Mucosa of gallbladder (tissue), 1 donor: ENCODE measurements around the gene JAK1. TPM values are rescaled to one million over a fixed set of nuclear protein-coding genes. Genes with fewer than 3 reads are reported as not detected.
"Not testable (repeated sequence)": the region's sequence is repeated elsewhere in the genome, so short reads cannot be mapped to it uniquely, and the experiment has no call there.

ENCODE experiments used
- DNase-seq: peaks from one replicate; pipeline ENCODE4 v3.0.0-alpha.2; 2020; ENCODE audit warnings: low spot score
- total RNA-seq: library from RNA; stranded (reverse); gene quantifications from one replicate; pipeline ENCODE4 v1.2.1, GENCODE V29; 2021
- donor health status: DM: no; HTN: no; CAD: no.

The JAK1 gene
- total RNA-seq, 1 donor from 2014 or later = 134 TPM

GRCh38 chr1:64950284-64950809, 16.0 kb downstream of the JAK1 start:
- no peak for DNase-seq

GRCh38 chr1:64948905-64949833, 17.2 kb downstream of the JAK1 start:
- no peak for DNase-seq

GRCh38 chr1:64948216-64948615, 18.1 kb downstream of the JAK1 start:
- no peak for DNase-seq

DNA sequence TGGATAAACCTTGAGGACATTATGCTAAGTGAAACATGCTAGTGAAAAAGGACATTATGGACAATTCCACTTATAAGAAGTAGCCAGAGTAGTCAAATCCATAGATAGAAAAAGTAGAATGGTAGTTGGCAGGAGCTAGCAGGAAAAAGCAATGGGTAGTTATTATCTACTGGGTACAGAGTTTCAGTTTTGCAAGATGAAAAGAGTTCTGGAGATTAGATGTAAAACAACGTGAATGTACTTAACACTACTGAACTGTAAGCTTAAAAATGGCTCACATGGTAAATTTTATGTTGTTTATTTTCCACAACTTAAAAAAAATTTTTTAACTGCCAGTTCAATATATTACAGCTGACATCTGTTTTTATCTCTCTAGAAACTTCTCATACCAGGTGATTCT, 19.4 kb downstream of the JAK1 start:
- no peak for DNase-seq

- DNase-seq = no peak
Measured at GRCh38 chr1:64944913-64945312, 21.4 kb downstream of the JAK1 start.

GRCh38 chr1:64942675-64943074, 23.7 kb downstream of the JAK1 start:
- no peak for DNase-seq

DNA sequence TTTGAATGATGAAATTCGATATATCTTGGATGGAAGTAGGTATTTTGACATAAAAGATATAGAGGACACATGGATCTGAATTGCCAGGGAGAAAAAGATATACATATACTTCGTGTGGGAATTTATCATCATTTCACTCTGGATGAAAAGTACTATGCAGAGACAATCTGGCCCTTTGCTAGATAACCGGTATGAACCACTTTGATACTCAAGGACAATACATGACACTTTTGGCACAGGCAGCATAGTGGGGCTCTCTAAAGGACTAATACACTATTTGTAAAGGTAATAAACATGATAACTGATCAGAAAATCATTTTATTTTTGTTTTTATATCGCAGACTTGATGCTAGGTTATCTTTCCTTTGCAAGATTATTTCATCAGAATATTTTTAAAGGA, 24.2 kb downstream of the JAK1 start:
- no peak for DNase-seq

DNA sequence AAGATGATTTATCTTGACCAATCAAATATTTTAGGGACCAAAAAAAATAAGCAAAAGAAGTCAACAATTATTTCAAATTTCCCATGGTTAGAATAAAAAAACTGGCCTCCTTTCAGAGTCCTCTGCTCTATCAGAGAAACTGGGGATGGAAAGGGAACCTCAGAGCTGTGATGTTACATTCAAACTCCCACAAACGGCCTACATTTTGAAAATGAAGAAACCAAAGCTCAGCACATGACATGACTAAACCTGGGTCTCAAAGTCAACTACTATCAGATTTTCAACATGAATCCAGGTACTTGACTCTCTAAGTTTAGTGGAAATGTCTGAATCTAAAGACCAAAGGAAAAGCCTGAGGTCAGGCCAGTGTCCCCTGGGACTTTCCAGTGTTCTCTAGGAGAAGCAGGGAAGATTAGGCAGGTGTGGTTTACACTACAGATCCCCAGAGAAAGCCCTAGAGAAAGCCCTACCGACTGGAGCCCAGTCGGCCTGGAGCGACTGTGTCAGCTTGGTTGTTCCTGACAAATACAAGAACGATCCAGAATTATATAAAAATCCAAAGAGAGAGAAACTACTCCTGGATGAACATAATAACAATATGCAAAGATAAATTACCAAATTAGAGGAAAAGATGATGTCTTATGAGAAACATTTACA, 24.8 kb downstream of the JAK1 start:
- no peak for DNase-seq

- no peak for DNase-seq
Measured at GRCh38 chr1:64940025-64940424, 26.3 kb downstream of the JAK1 start.

GRCh38 chr1:64938991-64939390, 27.4 kb downstream of the JAK1 start:
- DNase-seq = no peak

- DNase-seq = no peak
Measured at GRCh38 chr1:64936956-64937355, 29.4 kb downstream of the JAK1 start.

- DNase-seq = no peak
Measured at GRCh38 chr1:64935551-64936155, 30.7 kb downstream of the JAK1 start.

GRCh38 chr1:64934878-64935275, 31.5 kb downstream of the JAK1 start:
- no peak for DNase-seq

DNA sequence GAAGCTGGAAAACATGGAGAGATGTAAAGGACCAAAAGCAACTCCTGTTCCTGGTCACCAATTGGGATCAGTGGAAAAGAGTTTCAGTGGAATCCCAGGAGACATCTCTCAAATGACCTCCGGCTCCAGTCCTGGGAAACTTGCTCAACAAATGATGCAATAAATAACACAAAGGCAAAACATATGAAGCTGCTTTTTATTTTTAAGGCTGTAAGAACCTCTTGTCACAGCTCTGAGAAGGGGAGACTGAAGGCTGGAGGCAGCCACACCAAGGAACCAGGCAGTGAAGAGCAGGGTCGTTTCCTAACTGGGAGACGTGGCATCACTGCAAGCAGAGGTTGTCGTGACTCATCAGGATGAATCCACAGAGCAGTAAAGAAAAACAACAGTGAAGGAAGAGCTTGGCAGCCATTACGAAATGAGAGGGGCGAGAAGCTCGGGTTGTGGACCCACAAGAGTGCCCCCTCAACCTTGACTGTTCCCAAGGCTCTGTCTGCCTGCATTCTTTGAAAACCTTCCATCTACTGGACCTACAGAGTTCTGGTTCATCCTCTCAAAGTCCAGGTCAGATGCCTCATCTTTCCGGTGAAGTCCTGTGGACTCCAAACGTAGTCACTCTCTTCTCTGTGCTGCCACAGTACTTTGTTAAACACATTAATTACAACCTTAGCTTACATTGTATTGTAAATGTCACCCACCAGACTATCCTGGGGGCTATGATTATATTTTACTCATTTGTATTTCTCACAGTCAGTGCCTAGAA, 32.1 kb downstream of the JAK1 start:
- no peak for DNase-seq

DNA sequence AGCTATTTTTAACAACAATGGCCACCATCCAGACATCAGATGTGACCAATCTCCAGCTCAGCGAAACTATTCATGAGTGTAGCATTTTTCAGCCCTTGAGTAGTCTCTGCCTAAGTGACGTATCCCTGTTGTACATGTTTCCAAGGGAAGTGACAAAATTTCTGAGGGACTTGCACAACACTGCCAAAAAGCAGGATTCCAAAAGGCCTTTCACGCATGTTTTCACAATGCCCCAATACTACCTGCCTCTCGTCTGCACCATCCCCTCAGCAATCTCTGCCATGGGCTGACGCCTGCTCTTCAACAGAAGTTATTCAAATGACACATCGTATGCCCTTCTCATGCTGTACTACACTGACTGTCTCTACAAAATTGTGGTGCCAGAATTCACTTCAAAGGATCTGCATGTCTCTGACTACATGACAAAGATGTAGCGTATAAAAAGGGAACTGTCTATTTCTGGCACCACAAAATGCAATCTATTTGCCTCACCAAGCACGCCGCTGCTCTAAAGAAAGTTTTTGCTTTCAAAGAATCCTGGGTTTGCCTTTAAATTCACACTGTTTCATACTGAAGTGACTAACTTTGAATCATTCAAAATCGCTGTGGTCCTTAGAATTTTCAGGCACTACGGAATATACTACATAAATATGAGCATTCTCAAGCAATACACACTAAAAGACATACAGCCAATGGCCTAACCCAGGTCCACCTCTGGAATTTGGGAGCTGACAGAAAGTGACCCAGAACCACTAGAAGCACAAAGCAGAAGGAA, 32.9 kb downstream of the JAK1 start:
- DNase-seq = peak; percentile 25

- no peak for DNase-seq
Measured at GRCh38 chr1:64932962-64933295, 33.4 kb downstream of the JAK1 start.

GRCh38 chr1:64930640-64931039, 35.7 kb downstream of the JAK1 start:
- not testable (repeated sequence) for DNase-seq

- no peak for DNase-seq
Measured at GRCh38 chr1:64929221-64929620, 37.1 kb downstream of the JAK1 start.

DNA sequence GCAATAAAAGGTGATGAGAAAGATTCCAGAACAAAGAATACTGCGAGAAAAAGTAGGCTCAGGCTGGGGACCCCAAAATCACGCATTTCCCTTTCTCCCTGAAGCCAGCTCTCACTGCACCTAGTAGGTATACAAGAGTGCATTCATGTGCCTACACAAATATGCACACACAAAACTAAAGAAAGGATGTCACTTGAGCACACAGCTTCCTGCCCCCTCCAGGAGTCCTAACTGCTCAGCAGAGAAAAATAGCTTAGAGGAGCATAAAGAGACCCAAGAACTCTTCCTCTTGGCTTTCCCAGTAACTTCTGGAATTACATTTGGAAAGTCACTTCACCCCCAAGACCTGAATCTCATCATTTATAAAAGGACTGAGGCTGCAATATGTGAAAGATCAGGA, 38.0 kb downstream of the JAK1 start:
- no peak for DNase-seq

- DNase-seq = no peak
Measured at GRCh38 chr1:64925594-64925993, 40.8 kb downstream of the JAK1 start.

DNA sequence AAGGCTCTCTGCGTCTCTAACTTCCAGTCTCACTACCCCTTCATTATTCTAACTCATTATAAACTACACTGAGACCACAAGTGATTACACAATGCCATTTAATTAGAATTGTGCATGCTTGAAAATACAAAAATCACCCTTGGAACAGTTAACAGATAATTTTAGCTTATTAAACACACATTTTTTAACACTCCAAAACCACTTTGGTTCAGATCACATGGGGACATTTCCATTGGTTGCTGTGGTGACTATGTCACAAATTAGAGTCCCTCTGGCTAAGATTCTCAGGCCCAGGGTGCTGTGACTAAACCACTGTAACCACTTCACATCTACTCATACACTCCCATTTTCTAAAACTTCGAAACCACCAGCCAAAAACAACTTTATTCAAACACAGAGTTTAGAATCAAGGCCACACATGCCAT, 43.0 kb downstream of the JAK1 start:
- no peak for DNase-seq
